Peyer's patch (tissue), 4 donors: ENCODE results near the gene MTRR. TPM values are rescaled to one million over a fixed set of nuclear protein-coding genes. Genes with fewer than 3 reads are reported as not detected.
A peak's percentile ranks its signal among the peaks of the same experiment; 100 is the strongest.

ENCODE experiments used
- DNase-seq, 3 donors: peaks; one replicate each; pipeline ENCODE4 v3.0.0-alpha.2; 2017 to 2019
- H3K27ac ChIP-seq, 4 donors: fragments of 200-600 bp; sonication (generic); one replicate each; pipeline ENCODE4 v1.5.1; 2016 to 2019
- H3K27me3 ChIP-seq, 2 donors: fragments of 200-600 bp; sonication (generic); one replicate each; pipeline ENCODE4 v1.5.1; 2019
- H3K36me3 ChIP-seq, 3 donors: fragments of 200-600 bp; sonication (generic); one replicate each; pipeline ENCODE4 v1.5.1; 2016 to 2019
- H3K4me1 ChIP-seq, 4 donors: fragments of 200-600 bp; sonication (generic); one replicate each; pipeline ENCODE4 v1.5.1; 2016 to 2019
- H3K4me3 ChIP-seq, 4 donors: fragments of 200-600 bp; sonication (generic); 1 replicate in 3 of 4; 2 replicates in 1 of 4; pipeline ENCODE4 v1.5.1; 2016 to 2019; ENCODE audit warnings: mild to moderate bottlenecking in 1 of 4
- H3K9me3 ChIP-seq, 4 donors: fragments of 200-600 bp; sonication (generic); one replicate each; pipeline ENCODE4 v1.5.1; 2016 to 2019; ENCODE audit warnings: mild to moderate bottlenecking in 1 of 4
- POLR2A ChIP-seq, 2 donors: fragments of 450-650 bp; IDR thresholded peaks; one replicate each; pipeline ENCODE4 v1.5.1; 2017; ENCODE audit warnings: antibody characterized with exemption in 2 of 2, mild to moderate bottlenecking in 2 of 2, moderate library complexity in 2 of 2
- total RNA-seq, 4 donors: library from RNA; depleted of rRNA; stranded (reverse); fragments of >200 nt; gene quantifications; one replicate each; pipeline ENCODE4 v1.1.0, GENCODE V29; 2016
- TF ChIP-seq, protein P1 (sequence below), 6 experiments: fragments of 450-650 bp in 4 of 6; fragments of 200-600 bp in 2 of 6; sonication (generic) in 1 of 6; IDR thresholded peaks; one replicate each; pipeline ENCODE4 v1.5.1; 2017 to 2019; ENCODE audit warnings: antibody characterized with exemption in 6 of 6, mild to moderate bottlenecking in 3 of 6, moderate library complexity in 1 of 6

The MTRR gene
- total RNA-seq, 4 donors from 2014 or later = 45.7 to 82.1 (median 71.7) TPM

DNA sequence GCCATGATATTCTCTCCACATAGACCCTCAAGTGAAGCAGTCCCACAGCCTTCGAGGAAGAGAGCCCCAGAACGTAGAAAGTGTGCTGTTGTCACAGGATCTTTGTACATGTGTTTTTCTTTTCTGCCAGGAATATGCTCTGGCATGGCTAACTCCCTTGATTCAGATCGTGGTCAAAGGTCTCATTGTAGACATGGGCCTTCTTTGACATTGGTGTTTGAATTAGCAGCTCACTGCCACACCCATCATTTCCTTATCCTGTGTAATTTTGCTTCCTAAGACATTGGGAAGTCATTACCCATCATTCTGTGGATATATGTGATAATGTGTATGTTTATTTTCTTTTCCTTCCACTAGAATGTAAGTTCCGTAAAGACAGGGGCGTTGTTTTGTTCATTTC is 25.5 kb downstream of the MTRR start:
- TF ChIP-seq, protein P1, sequence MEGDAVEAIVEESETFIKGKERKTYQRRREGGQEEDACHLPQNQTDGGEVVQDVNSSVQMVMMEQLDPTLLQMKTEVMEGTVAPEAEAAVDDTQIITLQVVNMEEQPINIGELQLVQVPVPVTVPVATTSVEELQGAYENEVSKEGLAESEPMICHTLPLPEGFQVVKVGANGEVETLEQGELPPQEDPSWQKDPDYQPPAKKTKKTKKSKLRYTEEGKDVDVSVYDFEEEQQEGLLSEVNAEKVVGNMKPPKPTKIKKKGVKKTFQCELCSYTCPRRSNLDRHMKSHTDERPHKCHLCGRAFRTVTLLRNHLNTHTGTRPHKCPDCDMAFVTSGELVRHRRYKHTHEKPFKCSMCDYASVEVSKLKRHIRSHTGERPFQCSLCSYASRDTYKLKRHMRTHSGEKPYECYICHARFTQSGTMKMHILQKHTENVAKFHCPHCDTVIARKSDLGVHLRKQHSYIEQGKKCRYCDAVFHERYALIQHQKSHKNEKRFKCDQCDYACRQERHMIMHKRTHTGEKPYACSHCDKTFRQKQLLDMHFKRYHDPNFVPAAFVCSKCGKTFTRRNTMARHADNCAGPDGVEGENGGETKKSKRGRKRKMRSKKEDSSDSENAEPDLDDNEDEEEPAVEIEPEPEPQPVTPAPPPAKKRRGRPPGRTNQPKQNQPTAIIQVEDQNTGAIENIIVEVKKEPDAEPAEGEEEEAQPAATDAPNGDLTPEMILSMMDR (IDR thresholded peaks at IDR 0.05) = no peak
- no peak for TF ChIP-seq POLR2A (IDR thresholded peaks at IDR 0.05)
- H3K27ac ChIP-seq = peak overlapping the region in 1 of 4 donors; percentile 37
- H3K27me3 ChIP-seq = no peaks in the 10 kb centered on the region
- no peak overlapping the region for H3K4me3 ChIP-seq
- DNase-seq = no peak
- no peaks in the 10 kb centered on the region for H3K4me1 ChIP-seq
- H3K9me3 ChIP-seq = no peaks in the 10 kb centered on the region
- peaks cover 0 to 75% (median 0%) of the 10 kb centered on the region in 3 donors for H3K36me3 ChIP-seq

DNA sequence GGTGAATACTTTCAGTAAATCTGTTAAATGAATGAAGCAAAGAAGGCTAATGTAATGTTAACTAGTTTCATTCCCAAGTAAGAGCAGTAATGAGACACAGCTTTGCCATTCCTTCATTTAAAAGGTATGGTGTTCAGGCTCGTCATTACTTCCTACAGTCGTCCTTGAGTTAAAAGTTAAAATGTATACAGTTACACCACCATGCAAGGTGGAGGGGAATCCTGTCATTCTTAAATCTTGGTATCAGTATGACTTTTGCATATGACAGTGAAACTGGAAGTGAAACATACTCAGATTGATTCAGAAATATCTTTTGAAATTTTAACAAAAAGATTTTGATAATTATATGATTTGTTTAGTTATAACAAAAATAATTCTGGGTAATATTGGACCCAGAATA is 25.9 kb downstream of the MTRR start:
- Histone ChIP-seq H3K27me3 (no peaks in the 10 kb centered on the region), H3K9me3 (no peaks in the 10 kb centered on the region), H3K27ac (no peak overlapping the region), H3K36me3 (peaks cover 0 to 75% (median 0%) of the 10 kb centered on the region in 3 donors), H3K4me3 (no peak overlapping the region), H3K4me1 (no peaks in the 10 kb centered on the region)
- TF ChIP-seq POLR2A (IDR thresholded peaks at IDR 0.05) = no peak
- TF ChIP-seq, protein P1 (IDR thresholded peaks at IDR 0.05) = no peak
- DNase-seq = no peak

DNA sequence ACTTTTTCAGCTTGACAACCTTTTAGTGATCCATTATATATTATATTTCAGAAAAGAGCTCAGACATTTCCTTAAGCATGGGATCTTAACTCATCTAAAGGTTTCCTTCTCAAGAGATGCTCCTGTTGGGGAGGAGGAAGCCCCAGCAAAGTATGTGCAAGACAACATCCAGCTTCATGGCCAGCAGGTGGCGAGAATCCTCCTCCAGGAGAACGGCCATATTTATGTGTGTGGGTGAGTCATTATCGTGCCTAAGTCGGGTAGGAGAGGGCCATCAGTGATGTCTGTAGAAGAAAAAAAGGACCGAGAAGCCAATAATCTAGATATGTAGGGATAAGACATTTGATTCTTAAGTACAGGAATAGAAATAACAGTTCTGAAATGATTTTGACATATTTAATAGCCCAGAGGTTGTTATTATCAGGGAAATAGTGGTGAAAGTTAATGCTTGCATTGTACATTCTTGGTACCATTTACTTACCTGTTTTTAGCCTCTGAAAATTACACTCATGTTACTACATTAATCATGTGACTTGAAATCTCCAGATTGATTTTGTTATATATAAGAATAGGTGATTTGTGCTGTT is 28.2 kb downstream of the MTRR start:
- Histone ChIP-seq H3K4me1 (no peaks in the 10 kb centered on the region), H3K27ac (no peak overlapping the region), H3K36me3 (peaks cover 0 to 83% (median 0%) of the 10 kb centered on the region in 3 donors), H3K4me3 (no peak overlapping the region), H3K27me3 (no peaks in the 10 kb centered on the region), H3K9me3 (no peaks in the 10 kb centered on the region)
- peak in 1 of 3 donors; percentile 64 for DNase-seq
- TF ChIP-seq POLR2A (IDR thresholded peaks at IDR 0.05) = no peak
- TF ChIP-seq, protein P1 (IDR thresholded peaks at IDR 0.05) = peak in 2 of 6 experiments; percentile 20 to 22

DNA sequence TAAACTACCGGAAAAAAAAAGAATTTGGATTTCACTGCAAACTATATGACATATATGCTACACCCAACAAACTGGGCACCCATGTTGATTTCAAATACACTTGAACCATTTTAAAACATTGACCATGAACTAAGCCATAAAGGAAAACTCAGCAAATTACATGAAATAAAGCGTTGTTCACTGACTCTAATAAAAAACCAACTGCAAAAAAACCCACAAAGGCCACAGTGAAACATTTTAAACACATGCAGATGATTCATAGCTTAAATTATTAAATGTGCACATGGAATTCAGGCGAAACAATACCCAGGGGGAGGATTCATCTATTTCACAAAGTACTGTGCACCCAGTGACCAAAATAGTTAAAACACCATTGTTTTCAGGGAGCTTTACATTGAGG is 33.3 kb downstream of the MTRR start:
- Histone ChIP-seq H3K36me3 (peaks cover 0 to 60% (median 0%) of the 10 kb centered on the region in 3 donors), H3K27ac (no peak overlapping the region), H3K4me1 (no peaks in the 10 kb centered on the region), H3K27me3 (no peaks in the 10 kb centered on the region), H3K9me3 (no peaks in the 10 kb centered on the region), H3K4me3 (no peak overlapping the region)
- no peak for TF ChIP-seq POLR2A (IDR thresholded peaks at IDR 0.05)
- TF ChIP-seq, protein P1 (IDR thresholded peaks at IDR 0.05) = no peak
- DNase-seq = no peak

DNA sequence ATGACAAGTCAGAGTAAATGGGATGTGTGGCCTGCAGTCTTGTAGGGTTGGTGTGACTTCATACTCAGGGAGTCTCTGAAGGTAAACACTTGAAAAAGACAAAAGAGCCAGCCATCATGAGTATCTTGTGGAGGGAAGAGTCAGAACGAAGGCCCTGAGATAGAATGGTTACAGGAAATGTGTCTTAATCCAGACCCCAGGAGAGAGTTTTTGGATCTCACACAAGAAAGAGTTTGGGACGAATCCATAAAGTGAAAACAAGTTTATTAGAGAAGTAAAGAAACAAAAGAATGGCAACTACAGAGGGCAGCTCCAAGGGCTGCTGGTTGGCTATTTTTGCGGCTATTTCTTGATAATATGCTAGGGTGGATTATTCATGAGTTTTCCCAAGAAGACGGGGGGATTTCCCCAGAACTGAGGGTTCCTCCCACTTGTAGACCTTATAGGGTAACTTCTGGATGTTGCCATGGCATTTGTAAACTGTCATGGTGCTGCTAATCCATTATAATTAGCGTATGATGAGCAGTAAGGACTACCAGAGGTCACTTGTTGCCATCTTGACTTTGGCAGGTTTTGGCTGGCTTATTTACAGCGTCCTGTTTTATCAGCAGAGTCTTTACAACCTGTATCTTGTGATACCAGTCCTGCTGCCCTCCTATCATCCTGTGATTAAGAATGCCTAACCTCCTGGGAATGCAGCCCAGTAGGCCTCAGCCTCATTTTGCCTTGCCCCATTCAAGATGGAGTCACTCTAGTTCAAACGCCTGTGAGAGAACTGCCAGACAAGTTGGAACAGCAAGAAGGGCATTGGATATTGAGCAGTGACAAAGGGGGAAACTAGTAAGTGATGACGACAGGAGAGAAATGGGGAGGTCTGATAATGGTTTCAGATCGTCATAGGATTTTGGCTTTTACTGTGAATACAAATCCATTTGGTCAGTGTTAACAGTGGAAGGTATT is 34.0 kb downstream of the MTRR start:
- H3K9me3 ChIP-seq = no peaks in the 10 kb centered on the region
- no peaks in the 10 kb centered on the region for H3K4me1 ChIP-seq
- H3K36me3 ChIP-seq = peaks cover 0 to 52% (median 0%) of the 10 kb centered on the region in 3 donors
- no peaks in the 10 kb centered on the region for H3K27me3 ChIP-seq
- TF ChIP-seq, protein P1 (IDR thresholded peaks at IDR 0.05) = no peak
- TF ChIP-seq POLR2A (IDR thresholded peaks at IDR 0.05) = no peak
- no peak for DNase-seq
- H3K27ac ChIP-seq = no peak overlapping the region
- H3K4me3 ChIP-seq = no peak overlapping the region
